Testis (tissue), 2 donors: ENCODE measurements around the gene OLA1.

ENCODE experiments used
- POLR2A ChIP-seq: fragments of 450-650 bp; IDR thresholded peaks from one replicate; pipeline ENCODE4 v1.6.1; 2017; ENCODE audit warnings: antibody characterized with exemption, mild to moderate bottlenecking, moderate library complexity
- TF ChIP-seq, protein P1 (sequence below), 3 experiments: fragments of 450-650 bp in 2 of 3; fragments of 200-600 bp in 1 of 3; sonication (generic) in 1 of 3; IDR thresholded peaks; one replicate each; pipeline ENCODE4 v1.5.1; 2016 to 2019; ENCODE audit warnings: antibody characterized with exemption in 3 of 3, mild to moderate bottlenecking in 2 of 3, moderate library complexity in 1 of 3

DNA sequence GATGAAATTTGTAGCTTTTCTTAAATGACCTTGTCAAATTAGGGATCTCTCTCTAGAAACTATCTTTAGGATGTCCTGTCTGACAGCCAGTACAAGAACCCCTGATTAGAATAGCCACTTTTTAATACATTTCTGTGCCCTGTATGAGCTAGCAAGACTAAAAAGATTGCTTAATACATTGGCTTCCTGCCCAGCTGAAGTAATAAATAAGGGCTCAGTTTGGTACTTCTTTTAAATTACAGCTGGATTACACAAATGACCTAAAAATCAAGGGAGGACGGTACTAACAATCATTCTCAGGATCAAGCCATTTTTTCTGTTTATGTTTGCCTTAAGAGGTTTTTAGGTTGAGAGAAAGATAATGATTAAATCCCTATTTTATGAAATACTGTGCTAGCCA lies 11.6 kb upstream of the OLA1 start:
- TF ChIP-seq, protein P1, sequence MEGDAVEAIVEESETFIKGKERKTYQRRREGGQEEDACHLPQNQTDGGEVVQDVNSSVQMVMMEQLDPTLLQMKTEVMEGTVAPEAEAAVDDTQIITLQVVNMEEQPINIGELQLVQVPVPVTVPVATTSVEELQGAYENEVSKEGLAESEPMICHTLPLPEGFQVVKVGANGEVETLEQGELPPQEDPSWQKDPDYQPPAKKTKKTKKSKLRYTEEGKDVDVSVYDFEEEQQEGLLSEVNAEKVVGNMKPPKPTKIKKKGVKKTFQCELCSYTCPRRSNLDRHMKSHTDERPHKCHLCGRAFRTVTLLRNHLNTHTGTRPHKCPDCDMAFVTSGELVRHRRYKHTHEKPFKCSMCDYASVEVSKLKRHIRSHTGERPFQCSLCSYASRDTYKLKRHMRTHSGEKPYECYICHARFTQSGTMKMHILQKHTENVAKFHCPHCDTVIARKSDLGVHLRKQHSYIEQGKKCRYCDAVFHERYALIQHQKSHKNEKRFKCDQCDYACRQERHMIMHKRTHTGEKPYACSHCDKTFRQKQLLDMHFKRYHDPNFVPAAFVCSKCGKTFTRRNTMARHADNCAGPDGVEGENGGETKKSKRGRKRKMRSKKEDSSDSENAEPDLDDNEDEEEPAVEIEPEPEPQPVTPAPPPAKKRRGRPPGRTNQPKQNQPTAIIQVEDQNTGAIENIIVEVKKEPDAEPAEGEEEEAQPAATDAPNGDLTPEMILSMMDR (IDR thresholded peaks at IDR 0.05) = no peak
- TF ChIP-seq POLR2A = no peak
